SK-N-SH (cell line): ENCODE results near the gene RAVER2.

Experiments used
- EP300 ChIP-seq, 2 experiments: IDR thresholded peaks; 2 replicates each; pipeline versions ENCODE4 v1.4.0 to v1.6.1; 2012; ENCODE audit warnings: borderline replicate concordance in 1 of 2, low read depth in 1 of 2, low read length in 1 of 2
- MAX ChIP-seq: IDR thresholded peaks from 2 replicates; pipeline ENCODE4 v1.4.0; 2012; ENCODE audit warnings: low read depth
- TF ChIP-seq, protein P1 (sequence below): fragments of 200-600 bp; sonication (generic); IDR thresholded peaks from 2 replicates; pipeline ENCODE4 v1.6.1; 2017; ENCODE audit warnings: antibody characterized with exemption, mild to moderate bottlenecking, moderate library complexity

DNA sequence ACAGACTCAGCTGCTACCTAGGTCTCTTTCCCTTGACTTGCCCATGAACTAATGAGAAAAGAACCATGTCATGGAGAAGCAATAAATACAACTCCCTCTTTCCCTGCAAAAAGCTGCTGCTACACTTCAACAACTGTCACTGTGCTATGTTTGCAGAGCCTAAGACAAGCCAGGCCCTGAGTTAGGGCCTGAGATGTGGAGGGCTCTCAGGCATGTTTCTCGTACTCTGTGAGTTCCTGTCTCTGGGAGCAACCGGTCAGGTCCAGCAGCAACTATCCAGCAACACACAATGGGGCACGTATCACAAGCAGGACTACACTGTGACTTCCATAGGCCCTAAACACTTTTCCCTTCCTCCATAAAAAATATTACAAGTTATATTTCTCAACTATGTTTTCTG, 129.8 kb downstream of the RAVER2 start:
- TF ChIP-seq, protein P1, sequence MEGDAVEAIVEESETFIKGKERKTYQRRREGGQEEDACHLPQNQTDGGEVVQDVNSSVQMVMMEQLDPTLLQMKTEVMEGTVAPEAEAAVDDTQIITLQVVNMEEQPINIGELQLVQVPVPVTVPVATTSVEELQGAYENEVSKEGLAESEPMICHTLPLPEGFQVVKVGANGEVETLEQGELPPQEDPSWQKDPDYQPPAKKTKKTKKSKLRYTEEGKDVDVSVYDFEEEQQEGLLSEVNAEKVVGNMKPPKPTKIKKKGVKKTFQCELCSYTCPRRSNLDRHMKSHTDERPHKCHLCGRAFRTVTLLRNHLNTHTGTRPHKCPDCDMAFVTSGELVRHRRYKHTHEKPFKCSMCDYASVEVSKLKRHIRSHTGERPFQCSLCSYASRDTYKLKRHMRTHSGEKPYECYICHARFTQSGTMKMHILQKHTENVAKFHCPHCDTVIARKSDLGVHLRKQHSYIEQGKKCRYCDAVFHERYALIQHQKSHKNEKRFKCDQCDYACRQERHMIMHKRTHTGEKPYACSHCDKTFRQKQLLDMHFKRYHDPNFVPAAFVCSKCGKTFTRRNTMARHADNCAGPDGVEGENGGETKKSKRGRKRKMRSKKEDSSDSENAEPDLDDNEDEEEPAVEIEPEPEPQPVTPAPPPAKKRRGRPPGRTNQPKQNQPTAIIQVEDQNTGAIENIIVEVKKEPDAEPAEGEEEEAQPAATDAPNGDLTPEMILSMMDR, result no peak
- TF ChIP-seq MAX (no peak), EP300 (IDR thresholded peaks at IDR 0.05; ENCODE audit: borderline replicate concordance in 1 of 2, low read depth in 1 of 2, low read length in 1 of 2) (no peak)
